ENCODE results near the gene SLC43A2. TPM values are rescaled to one million over a fixed set of nuclear protein-coding genes. Genes with fewer than 3 reads are reported as not detected.

SLC43A2 gene
- total and polyA plus RNA-seq, 2 of the 13 experiments (the other 11 are each of a cell fraction or from before 2014, with no cell fraction given): 7.3 to 20.0 TPM

DNA sequence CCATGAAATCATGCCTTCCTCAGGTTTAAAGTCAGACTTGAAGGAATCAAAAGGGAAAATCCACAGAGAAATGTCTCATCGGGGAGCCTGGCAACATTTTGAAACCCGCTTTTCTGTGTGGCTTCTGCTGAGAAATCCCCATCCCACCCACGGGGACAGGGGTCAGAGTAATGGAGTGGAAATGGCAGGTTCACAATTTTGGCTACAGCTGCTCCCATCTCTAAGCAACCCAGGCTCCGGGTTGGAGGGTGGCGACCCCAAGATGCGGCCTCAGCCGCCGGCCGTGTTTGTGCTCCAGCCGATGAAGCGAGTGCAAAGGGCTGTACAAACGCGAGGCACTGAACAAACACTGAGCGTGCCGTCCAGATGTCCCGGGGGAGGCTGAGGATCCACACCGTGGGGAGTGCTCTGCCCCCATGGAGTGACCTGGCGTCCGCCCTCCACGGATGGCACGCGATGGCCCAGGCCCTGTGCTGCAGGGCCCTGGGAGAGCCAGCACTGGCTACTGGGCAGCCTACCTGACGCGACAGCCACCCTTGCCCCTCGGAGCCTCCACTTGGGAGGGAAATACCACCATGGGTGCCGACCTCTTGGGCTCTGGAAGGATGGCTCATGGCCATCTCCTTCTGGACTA, 22.2 kb downstream of the SLC43A2 start (continued):
- TF ChIP-seq, protein P1, sequence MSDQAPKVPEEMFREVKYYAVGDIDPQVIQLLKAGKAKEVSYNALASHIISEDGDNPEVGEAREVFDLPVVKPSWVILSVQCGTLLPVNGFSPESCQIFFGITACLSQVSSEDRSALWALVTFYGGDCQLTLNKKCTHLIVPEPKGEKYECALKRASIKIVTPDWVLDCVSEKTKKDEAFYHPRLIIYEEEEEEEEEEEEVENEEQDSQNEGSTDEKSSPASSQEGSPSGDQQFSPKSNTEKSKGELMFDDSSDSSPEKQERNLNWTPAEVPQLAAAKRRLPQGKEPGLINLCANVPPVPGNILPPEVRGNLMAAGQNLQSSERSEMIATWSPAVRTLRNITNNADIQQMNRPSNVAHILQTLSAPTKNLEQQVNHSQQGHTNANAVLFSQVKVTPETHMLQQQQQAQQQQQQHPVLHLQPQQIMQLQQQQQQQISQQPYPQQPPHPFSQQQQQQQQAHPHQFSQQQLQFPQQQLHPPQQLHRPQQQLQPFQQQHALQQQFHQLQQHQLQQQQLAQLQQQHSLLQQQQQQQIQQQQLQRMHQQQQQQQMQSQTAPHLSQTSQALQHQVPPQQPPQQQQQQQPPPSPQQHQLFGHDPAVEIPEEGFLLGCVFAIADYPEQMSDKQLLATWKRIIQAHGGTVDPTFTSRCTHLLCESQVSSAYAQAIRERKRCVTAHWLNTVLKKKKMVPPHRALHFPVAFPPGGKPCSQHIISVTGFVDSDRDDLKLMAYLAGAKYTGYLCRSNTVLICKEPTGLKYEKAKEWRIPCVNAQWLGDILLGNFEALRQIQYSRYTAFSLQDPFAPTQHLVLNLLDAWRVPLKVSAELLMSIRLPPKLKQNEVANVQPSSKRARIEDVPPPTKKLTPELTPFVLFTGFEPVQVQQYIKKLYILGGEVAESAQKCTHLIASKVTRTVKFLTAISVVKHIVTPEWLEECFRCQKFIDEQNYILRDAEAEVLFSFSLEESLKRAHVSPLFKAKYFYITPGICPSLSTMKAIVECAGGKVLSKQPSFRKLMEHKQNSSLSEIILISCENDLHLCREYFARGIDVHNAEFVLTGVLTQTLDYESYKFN (CRISPR knock-in tag; conservative IDR thresholded peaks at IDR 0.05): peak; percentile 72
- TF ChIP-seq HCFC1 (IDR thresholded peaks at IDR 0.05; ENCODE audit: low read depth, low read length): no peak
- TF ChIP-seq PITX1 (CRISPR knock-in tag; IDR thresholded peaks at IDR 0.05): peak; percentile 66; the same call in 1 of the 2 replicates
- TF ChIP-seq NFKB2 (CRISPR knock-in tag; IDR thresholded peaks at IDR 0.05; ENCODE audit: borderline replicate concordance): no peak
- TF ChIP-seq, protein P2, sequence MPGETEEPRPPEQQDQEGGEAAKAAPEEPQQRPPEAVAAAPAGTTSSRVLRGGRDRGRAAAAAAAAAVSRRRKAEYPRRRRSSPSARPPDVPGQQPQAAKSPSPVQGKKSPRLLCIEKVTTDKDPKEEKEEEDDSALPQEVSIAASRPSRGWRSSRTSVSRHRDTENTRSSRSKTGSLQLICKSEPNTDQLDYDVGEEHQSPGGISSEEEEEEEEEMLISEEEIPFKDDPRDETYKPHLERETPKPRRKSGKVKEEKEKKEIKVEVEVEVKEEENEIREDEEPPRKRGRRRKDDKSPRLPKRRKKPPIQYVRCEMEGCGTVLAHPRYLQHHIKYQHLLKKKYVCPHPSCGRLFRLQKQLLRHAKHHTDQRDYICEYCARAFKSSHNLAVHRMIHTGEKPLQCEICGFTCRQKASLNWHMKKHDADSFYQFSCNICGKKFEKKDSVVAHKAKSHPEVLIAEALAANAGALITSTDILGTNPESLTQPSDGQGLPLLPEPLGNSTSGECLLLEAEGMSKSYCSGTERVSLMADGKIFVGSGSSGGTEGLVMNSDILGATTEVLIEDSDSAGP (CRISPR knock-in tag; IDR thresholded peaks at IDR 0.05; ENCODE audit: borderline replicate concordance): no peak; the same call in 1 of the 2 replicates
- TF ChIP-seq ZNF446 (CRISPR knock-in tag; IDR thresholded peaks at IDR 0.05): no peak
- no peak for TF ChIP-seq NR2F2 (IDR thresholded peaks at IDR 0.05; ENCODE audit: borderline replicate concordance, low read depth)
- TF ChIP-seq ZNF317 (CRISPR knock-in tag; IDR thresholded peaks at IDR 0.05): peak; percentile 48; the same call in 1 of the 2 replicates
- no peak for TF ChIP-seq TMF1 (CRISPR knock-in tag; IDR thresholded peaks at IDR 0.05; ENCODE audit: low read depth)
- TF ChIP-seq, protein P3, sequence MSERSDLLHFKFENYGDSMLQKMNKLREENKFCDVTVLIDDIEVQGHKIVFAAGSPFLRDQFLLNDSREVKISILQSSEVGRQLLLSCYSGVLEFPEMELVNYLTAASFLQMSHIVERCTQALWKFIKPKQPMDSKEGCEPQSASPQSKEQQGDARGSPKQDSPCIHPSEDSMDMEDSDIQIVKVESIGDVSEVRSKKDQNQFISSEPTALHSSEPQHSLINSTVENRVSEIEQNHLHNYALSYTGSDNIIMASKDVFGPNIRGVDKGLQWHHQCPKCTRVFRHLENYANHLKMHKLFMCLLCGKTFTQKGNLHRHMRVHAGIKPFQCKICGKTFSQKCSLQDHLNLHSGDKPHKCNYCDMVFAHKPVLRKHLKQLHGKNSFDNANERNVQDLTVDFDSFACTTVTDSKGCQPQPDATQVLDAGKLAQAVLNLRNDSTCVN (CRISPR knock-in tag; IDR thresholded peaks at IDR 0.05; ENCODE audit: borderline replicate concordance): no peak
- TF ChIP-seq DMAP1 (CRISPR knock-in tag; IDR thresholded peaks at IDR 0.05): no peak
- TF ChIP-seq ZNF441 (CRISPR knock-in tag; IDR thresholded peaks at IDR 0.05; ENCODE audit: borderline replicate concordance): 0 out of 2 replicates have a peak, but pooled peaks have one; percentile 45
- peak; percentile 61; the same call in 1 of the 2 replicates for TF ChIP-seq ZNF788 (CRISPR knock-in tag; IDR thresholded peaks at IDR 0.05; ENCODE audit: borderline replicate concordance)
- no peak for TF ChIP-seq NFRKB (IDR thresholded peaks at IDR 0.05)
- peak; percentile 44 for TF ChIP-seq GABPB1 (CRISPR knock-in tag; IDR thresholded peaks at IDR 0.05)
- TF ChIP-seq ZFAT (CRISPR knock-in tag; conservative IDR thresholded peaks at IDR 0.05): no peak
- TF ChIP-seq, protein P4, sequence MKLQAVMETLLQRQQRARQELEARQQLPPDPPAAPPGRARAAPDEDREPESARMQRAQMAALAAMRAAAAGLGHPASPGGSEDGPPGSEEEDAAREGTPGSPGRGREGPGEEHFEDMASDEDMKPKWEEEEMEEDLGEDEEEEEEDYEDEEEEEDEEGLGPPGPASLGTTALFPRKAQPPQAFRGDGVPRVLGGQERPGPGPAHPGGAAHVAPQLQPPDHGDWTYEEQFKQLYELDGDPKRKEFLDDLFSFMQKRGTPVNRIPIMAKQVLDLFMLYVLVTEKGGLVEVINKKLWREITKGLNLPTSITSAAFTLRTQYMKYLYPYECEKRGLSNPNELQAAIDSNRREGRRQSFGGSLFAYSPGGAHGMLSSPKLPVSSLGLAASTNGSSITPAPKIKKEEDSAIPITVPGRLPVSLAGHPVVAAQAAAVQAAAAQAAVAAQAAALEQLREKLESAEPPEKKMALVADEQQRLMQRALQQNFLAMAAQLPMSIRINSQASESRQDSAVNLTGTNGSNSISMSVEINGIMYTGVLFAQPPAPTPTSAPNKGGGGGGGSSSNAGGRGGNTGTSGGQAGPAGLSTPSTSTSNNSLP (IDR thresholded peaks at IDR 0.05; ENCODE audit: low read depth, low read length): no peak

Data from HepG2 (cell line).